HG03045 (cell line): Measurements from ENCODE around the gene SRSF7.
A peak's percentile ranks its signal among the peaks of the same experiment; 100 is the strongest.
"Not testable (repeated sequence)": the region's sequence is repeated elsewhere in the genome, so short reads cannot be mapped to it uniquely, and the experiment has no call there.

Experiments
- ATAC-seq: cut with Tn5 transposase; IDR thresholded peaks from one replicate; pipeline ENCODE4 v1.9.1; 2021; ENCODE audit warnings: mild to moderate bottlenecking, moderate library complexity; ENCODE audit not compliant: unreplicated experiment

Gene SRSF7

DNA sequence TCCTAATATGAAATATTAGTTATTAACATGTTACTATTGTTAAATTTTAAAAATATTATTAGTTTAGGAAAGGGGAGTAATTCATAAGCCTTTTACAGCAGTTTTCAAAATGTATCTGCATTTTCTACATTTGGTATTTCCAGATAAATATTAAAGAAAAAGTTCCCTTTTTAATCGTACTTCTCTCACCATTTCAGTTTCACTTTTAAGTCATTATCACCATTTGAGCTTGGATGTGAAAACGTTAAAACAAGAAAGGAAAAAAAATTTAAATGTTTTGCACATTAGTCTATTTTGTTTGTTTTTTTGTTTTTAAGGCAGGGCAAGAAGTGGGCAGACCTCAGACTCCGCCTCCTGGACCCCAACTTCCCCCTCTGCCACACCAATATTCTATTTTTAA is 3.3 kb upstream of the SRSF7 start:
- ATAC-seq = no peak

DNA sequence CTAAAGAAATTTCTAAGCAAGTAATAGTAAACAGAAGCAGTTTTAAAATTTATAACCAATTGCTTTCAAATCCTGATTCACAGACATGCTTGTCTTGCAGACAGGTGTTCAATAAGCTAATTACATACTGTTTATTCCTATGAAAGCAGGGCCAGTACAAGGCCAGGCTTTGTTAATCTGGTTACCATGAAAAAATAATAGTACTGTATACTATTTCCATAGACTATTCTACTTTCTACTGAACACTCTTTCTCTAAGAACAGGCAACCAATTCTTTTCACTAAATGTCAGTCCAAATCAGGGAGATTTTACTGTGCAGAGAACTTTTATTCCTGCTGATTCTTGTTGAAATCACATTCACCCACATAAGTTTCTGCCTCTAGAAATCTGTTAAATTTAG is 2.9 kb upstream of the SRSF7 start:
- ATAC-seq = no peak

DNA sequence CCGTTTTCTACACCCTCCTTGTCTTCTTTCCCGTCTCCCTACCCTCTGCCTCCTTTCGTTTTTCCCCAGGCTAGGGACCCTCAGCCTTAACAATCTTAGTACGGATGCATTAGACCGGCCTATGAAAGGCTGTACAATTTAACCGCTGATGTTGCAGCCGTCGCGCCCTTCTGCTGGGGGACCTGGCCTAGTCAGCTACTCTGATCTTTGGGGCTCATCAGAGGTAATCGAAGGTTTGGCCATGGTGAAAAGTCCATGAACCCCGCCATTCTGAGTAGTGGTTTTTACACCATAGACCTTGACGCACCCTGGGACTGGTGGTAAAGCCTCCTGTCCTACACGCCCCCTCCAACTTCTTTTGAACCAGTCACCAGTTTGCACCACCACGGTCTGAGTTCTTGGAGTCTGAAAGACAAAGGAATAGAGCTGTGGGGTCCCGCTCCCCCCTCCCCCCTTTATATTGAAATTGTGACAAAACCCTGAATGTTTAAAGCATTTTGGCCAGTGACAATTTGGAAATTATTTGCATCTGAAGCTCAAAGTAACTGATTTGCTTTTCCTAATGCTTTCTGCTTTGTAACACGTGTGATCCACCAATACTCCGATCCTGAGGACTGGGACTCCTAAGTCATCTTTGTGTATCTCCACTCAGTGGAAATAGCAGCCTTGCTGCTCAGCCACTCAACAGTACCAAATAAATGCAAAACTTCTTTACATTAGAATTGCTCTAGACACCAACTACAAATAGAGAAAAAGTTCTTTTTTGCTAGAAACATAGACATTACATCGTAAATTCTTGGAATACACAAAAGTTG is 642 bp upstream of the SRSF7 start:
- ATAC-seq = no peak

DNA sequence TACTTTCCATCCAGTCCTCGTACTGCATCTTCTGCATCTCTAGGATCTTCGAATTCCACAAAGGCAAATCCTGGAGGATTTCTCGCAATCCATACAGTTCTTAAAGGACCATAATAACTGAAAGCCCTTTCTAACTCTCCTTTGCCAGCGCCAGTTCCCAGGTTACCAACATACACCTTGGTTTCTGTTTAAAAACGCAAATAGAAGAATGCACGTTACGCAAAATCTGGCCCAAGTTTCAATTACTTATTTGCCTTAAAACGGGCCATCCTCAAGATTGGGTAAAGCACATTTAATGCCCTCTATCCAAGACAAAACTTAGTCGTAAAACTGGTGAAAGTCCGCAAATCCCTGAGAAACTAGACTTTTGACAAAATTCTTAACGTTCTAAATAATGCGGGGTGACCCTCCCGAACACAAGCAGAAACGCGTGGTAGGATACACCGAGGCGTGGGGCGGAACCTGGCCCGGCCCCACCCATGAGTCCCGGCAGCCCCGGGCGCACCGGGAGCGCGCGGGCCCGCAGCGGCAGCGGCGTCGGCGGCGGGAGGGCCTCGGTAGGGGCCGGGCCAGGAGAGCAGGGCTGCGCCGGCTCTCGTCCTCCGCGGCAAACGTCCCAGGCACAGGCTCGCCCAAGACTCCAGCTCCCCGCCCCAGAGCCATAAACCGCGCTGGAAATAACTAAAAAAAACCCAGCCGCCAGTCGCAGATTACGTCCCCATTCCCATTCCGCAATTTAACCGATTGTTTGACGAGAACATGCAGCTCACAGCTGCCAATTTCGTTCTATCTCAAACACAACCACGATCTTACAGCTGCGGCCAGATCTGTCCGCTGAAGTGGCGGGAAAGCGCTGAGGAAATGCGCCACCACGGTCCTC is 910 bp downstream of the SRSF7 start:
- peak; percentile 39 for ATAC-seq

DNA sequence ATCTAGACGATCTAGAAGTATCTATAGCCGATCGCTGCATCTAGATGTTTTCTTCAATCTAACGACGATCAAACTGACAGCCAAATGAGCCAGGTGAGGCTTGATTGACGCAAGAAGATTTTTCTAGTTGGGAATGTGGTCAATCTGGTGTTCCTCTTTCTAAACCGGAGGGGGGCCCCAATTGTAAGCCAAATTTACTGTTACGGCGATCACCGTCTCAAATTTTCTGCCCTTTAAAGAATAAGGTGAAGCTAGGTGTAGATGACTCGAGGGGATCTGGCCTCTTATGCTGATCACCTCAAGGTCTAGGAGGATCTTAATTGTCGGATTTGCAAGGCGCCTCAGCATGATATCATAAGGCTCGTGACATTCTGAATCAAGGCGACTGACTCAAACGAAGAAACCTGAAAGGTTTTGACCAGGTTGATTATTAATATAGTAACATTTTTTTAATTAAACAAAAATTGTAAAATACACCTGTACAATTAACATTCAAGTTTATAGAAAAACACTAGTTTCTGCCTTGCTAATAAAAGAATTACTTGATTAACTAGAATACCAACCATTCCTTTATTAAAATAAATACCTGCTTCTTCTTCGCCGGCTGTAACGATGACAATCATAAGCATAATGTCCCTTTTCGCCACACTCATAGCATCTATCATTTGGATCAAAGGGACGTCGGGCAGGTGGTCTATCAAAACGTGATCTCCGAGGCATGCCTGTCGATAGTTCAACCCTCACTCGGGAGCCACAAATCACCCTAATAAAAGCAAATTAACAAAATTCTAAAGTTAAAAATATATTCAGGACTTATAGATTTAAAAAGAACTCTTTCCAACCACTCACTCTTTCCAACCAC is 2.0 kb downstream of the SRSF7 start:
- ATAC-seq = no peak

DNA sequence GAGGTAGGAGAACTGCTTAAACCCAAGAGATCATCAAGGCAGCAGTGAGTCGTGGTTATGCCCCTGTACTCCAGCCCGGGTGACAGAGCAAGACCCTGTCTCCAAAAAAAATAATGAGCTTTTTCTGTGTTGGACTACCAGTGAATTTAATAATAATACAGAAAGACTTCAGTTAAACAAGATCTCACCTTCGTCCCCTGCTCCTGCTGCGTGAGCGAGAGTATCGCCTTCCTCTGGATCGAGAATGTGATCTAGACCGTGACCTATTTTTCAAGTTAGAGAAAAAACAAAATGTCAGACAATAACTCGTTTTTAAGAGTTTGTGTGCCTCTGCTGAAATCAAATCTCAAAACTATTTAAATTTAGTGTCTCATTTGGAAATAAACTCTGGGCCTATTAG is 2.8 kb downstream of the SRSF7 start:
- ATAC-seq = no peak

DNA sequence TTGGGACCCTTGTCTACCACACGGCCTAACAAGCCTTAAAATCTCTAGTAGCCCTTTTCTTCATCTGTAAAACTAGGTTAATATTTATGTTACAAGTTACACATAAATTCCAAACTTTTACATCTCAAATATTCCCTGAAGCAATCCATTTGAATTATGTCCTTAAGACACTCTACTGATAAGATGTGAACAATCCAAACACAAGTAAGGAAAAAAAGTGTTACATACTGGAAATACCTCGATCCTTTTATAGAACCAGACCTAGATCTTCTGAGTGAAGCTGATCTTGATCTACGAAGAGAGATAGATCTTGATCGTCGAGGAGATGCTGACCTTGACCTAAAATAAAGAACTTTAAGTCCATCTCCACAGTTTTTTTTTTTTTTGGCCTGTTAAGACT is 3.3 kb downstream of the SRSF7 start:
- no peak for ATAC-seq

DNA sequence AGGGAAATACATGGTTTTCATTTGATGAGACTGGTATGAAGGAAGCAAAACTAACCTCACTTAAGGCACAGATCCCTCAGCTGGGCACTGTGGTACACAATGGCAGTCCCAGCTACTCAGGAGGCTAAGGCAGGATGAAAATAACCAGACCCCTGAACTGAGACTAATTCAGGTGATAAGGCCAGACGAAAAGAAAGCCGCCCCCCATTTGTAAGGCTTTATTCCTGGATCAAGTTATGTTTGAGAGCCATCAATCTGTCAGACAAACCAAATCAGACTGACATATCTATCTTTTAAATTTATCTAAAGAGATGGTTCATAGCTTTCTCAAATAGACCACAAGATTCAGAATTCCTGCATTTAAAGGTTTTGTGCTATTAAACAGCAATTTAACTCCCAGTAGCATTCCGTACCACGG is 4.1 kb downstream of the SRSF7 start:
- ATAC-seq = no peak

DNA sequence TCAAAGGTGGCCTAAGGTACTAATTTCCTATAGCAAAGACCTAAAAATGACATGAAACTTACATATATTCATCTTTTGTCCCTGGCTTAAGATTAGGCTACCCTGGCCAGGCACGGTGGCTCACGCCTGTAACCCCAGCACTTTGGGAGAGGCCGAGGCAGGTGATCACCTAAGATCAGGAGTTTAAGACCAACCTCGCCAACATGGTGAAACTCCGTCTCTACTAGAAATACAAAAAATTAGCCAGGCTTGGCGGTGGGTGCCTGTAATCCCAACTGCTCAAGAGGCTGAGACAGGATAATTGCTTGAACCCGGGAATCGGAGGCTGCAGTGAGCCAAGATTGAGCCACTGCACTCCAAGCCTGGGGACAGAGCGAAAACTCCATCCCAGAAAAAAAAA is 5.9 kb downstream of the SRSF7 start:
- no peak for ATAC-seq

DNA sequence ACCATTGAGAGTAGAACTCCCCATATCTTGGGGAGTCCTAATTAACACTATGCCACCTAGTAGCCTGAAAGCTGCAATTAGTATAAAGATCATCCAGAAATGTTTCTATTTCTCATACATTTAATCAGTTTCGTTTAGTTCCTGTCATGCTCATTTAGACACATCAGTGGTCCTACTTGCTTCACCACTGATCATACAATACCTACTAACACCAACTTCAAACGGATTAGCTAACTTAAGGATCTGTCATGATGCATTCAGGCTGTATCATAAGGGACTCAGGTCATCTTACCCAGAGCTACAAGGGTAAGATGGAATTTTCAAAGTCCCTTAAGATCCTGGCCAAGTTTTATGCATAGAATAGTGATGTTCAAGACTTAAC is 6.8 kb downstream of the SRSF7 start:
- no peak for ATAC-seq

DNA sequence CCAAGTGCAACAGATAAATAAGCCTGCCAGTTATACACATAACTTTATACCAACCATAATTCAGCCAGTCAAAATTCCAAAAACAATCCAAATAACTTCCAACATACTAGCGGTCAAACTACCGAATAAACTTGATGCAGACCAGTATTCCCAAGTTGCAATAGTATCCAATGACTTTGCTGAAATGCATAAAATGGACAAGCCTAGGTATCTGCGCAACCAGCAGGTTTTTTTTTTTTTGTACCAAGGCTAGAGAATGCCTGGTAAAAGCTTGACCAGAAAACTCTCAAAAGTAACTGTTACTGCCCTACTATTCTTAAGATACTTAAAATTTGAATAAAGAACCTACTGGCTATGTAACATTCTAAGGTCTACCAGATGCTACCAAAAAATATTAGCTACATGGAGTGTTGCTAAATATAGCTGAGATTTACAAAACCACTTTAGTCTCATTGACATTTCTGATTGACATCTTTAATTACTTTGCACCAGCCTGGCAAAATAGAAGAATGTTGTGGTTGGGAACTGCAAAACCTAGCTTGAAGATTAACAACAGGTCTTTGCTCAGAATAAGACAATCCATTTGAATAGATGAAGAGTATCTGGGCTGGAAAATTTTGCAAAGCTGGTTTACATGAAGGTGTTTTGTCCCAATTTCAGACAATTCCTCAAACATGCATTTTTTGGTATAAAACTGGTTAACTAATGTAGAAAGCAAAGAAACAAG is 7.3 kb downstream of the SRSF7 start:
- no peak for ATAC-seq

DNA sequence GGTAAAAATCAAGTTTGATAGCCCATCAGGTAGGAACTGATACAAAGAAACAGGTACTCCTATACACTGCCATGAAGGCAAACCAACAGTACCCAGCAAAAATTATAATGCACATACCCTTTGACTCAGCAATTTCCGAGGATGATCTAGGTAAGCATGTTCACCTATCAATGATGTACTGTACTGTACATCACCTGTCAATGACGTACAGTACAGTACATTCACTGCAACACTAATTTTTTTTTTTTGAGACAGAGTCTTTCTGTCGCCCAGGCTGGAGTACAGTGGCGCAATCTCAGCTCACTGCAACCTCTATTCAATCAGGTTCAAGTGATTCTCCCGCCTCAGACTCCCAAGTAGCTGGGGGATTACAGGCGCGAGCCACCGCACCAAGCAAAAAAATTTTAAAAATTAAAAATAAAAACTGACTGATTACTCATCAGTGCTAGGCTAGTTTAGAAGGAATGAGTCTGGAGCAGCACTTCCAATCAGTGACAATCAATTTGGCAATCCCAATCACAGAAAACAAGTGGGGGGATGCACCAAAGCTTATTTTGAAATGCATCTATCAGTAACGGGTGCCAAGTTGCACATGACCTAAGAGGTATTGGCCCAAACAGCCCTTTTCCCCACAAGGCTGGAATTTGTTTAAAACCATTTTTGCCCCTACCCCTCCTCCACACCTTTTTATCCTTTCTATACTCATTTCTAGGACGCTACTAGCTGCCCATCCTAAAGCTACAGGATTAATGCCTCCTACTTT is 8.2 kb downstream of the SRSF7 start:
- no peak for ATAC-seq

DNA sequence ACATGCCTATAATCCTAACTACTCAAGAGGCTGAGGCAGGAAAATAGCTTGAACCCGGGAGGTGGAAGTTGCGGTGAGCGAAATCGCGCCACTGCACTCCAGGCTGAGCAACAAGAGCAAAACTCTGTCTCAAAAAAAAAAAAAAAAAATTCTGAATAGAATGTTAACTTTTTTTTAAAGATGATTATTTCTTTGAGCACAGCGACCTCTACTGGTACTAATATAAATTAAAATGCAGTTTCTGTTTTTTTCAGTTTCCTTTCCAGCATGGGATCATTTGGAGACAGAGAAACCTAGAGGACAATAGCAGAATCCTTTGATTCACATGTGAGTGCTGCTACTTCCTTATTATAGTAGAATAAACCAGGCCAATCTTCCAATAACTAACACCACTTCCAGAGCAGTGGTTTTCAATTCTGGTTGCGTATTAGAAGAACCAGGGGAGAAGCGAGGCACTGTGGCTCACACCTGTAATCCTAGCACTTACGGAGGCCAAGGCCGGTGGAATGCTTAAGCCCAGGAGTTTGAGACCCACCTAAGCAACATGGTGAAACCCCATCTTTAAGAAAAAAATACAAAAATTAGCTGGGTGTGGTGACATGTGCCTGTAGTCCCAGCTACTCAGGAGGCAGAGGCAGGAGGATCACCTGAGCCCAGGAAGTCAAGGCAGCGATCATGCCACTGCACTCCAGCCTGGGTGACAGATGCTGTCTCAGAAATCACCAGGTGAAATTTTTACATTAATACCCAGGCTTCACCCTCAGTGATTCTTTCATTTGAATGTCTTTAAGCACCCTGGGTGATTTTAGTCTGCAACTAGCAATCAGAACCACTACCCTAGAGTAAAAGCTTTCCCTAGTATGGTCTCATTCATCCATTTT is 10.1 kb downstream of the SRSF7 start:
- ATAC-seq = no peak

DNA sequence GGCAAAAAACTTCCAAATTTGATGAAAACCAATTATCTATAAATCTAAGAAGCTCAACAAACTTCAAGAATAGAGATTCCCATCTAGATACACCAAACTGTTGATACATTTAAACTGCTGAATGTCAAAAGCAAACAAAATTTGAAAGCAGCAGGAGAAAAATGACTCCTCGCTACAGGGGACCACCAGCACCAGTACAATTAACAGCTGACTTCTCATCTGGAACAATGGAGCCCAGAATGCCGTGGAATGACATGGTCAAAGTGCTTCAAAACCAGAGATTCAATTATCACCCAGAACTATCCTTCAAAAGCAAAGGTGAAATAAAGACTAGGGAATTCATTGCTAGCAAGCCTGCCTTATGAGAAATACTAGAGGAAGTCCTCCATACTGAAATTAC is 11.6 kb downstream of the SRSF7 start:
- no peak for ATAC-seq

DNA sequence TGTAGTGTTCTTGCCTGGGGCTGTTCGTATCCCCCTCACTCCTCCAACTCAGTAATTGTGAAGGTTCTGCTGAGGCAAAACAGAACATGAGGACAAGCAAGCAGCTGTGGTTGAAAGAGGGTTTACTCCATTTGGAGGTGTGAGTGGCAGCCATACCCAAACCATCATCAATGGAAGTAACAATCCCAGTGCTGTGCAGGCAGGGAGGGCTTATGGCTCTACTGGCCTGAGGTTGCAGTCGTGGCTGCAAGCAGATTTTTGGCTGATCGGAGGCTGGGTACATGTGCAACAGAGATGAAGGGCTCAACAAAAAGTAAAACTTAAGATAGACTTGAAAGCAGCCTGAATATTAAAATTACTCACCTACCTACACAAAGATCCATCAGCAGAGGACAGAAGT is 13.2 kb downstream of the SRSF7 start:
- ATAC-seq = no peak

DNA sequence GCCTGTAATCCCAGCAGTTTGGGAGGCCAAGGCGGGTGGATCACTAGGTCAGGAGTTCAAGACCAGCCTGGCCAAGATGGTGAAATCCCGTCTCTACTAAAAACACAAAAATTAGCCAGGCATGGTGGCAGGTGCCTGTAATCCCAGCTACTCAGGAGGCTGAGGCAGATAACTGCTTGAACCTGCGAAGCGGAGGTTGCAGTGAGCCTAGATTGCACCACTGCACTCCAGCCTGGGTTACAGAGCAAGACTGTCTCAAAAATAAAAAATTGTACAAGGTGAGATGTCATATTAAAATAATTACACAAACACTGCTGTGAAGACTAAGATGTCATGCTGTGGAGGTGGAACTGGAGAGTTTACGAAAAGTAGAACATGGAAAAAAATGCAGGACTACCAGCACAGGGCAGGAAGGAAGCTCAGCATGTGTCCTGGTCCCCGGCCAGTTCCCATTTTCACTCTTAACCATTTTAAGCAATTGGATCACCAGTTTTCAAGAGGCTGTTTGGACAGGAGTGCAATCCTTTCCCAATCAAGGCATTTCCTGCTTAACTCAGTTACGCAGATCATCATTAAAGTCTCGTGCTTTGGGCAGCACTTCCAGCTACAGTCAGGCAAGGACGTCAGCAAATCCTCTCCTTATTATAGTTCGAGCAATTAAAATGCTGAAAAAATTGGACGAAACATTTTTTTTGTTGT is 14.0 kb downstream of the SRSF7 start:
- ATAC-seq = not testable (repeated sequence)

DNA sequence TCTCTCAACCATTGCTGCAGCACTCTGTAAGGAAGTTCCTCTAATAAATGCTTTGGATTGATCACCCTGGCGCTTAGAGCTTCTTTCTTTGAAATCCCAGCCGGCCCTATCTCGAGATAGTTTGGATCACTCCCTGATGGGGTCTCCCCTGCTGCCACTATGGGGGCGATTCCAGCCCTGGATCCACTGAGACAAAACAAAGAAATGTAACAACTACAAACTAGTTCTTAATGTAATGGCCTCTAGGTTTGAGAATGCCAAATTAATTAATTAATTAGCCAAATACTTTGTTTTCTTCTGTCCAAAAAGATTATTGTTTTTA is 15.2 kb downstream of the SRSF7 start:
- no peak for ATAC-seq

DNA sequence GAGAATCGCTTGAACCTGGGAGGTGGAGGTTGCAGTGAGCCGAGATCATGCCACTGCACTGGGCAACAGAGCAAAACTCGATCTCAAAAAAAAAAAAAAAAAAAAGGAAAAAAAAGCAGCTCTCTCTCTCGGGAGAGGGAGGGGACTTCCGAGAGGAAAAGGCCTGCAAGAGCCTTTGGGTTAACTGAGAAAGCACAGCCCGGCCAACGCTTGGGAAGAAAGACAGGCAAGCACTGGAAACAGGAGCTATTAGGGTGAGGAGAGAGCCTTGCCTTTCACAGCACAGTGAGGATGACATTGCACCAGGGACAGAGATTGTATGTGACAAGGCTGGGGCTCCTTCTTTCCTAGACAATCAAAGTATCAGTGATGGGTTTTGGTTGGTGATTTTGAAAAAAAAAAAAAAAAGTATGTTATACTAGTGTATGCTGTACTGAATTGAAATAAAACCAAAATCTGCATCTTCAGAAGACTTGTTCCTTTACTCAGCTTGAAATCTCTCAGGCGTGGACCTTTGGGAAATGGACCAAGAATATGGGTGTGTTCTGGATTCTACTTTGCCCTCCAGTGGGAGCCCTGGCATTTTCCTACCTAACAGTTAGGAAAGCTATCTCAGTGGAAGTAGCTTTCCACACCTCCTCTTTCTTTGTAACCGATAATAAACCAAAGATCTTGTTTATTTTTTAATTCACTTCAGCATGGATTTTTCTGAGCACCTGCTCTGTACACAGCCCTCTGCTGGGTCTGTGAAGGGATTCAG is 16.7 kb downstream of the SRSF7 start:
- ATAC-seq = no peak
